Renal cortical epithelial cell (primary cell): Measurements from ENCODE around the gene NR5A2. TPM values are rescaled to one million over a fixed set of nuclear protein-coding genes. Genes with fewer than 3 reads are reported as not detected.
"Not testable (repeated sequence)": the region's sequence is repeated elsewhere in the genome, so short reads cannot be mapped to it uniquely, and the experiment has no call there.

Source experiments
- DNase-seq: peaks from one replicate; pipeline ENCODE4 v3.0.0-alpha.2; 2011; ENCODE audit warnings: low read depth
- total RNA-seq: library from RNA; depleted of rRNA; stranded (reverse); fragments of >200 nt; gene quantifications from 2 replicates; pipeline ENCODE4 v1.2.3, GENCODE V29; 2014

The NR5A2 gene
- total RNA-seq, 1 donor from 2014 or later: 0.05 TPM

DNA sequence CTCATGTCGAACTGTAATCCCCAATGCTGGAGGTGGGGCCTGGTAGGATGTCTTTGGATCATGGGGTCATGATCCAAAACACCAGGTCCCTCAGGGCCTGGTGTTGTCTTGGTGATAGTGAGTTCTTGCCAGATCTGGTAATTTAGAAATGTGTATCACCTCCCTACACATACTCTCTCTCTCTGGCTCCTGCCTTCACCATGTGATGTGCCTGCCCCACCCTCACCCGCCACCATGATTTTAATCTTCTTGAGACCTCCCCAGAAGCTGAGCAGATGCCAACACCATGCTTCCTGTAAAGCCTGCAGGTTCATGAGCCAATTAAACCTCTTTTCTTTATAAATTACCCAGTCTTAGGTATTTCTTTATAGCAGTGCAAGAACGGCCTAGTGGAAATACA, 136.4 kb downstream of the NR5A2 start:
- no peak for DNase-seq

DNA sequence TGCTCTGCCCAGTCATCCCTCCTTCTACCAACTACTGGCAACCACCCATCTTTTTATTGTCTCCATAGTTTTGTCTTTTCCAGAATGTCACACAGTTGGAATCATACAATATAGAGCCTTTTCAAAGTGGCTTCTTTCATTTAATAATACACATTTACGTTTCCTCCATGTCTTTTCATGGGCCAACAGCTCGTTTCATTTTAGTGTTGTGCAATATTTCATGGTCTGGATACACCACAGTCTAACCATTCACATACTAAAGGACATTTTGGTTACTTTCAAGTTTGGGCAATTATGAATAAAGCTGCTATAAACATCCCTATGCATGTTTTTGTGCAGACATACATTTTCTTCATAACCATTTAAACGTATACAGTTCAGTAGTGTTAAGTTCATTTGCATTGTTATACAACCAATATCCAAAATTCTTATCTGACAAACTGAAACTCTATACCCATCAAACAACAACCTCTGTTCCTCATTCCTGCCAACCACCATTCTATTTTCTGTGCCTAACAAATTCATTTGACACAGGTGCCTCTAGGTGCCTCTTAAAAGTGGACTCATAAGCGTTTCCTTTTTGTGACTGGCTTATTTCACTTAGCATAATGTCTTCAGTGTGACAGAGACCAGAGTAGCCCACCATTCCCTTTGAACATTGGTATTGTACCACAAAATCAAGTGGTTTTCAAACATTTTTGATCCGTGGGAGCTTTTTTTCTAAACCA, 138.1 kb downstream of the NR5A2 start:
- no peak for DNase-seq

DNA sequence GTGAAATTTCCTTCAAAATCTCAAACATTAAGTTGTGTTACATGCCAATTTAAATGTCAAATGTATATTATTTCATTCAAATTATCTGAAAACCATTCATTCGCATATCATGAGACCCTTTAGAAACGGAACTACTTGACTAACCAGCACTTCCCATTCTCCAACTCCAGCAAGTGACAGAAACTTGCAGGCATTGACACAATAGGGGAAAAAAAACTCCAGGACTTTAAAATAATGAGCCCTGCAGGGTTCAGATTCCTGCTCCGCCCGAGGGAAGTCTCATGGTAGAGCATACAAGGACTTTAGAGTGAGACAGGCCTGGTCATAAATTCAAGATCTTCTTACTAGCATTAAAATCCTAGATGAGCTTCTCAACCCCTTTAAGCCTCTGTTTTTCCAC, 138.9 kb downstream of the NR5A2 start:
- no peak for DNase-seq

DNA sequence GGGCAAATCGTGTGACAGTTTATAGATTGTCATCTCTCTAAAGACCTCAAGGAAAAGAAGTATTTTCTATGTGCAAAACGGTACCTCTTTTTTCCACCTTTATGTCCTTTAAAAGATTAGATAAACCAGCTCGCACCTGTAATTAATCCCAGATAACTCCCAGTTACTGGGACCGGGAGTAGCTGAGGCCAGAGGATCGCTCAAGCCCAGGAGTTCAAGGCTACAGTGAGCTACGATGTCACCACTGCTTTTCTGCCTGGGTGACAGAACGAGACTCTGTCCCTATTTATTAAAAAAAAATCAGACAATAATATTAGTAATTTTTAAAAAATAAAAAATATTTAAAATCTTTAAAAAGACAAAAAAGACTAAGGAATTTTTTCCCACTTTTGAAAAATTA, 141.4 kb downstream of the NR5A2 start:
- no peak for DNase-seq

DNA sequence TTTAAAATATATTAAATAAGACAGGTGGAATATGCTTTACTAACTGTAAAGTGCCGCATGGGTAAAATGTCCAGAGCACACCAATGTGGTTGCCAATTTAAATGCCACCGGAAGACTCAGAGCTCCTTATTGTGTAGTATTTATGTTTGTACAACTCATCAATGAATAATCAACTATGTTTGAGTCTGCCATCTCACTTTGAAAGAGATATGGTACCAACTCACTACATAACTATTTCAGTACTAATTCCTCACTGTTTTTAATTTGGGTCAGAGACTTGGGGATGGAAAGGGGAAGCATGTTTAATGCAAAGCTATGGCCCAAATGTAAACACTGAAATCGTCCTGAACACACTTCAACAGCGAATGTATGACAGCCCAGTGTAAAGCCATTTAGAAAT, 144.8 kb downstream of the NR5A2 start:
- DNase-seq: no peak

DNA sequence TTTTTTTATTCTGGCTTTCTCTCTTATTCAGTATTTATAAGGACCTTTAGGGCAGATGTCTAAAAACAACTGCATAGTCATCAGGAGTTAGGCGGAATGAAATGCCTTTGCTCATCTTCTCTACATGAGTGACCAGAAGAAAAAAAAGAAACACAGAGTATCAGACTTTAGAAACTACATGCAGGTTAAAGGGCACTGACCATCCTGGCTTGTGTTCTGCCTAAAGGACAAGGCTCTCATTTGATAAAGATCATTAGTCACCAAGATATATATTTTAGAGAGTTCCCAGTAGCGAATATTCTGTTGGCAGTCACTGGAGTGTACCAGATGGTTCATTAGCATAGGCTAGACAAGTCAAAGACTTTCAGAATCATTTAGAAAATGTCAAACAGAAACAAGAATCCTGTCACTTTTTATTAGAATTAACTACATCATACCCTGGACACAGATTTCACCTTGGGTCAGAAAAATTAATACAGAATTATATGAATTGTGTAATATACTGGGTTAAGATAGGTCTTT, 145.6 kb downstream of the NR5A2 start:
- no peak for DNase-seq

DNA sequence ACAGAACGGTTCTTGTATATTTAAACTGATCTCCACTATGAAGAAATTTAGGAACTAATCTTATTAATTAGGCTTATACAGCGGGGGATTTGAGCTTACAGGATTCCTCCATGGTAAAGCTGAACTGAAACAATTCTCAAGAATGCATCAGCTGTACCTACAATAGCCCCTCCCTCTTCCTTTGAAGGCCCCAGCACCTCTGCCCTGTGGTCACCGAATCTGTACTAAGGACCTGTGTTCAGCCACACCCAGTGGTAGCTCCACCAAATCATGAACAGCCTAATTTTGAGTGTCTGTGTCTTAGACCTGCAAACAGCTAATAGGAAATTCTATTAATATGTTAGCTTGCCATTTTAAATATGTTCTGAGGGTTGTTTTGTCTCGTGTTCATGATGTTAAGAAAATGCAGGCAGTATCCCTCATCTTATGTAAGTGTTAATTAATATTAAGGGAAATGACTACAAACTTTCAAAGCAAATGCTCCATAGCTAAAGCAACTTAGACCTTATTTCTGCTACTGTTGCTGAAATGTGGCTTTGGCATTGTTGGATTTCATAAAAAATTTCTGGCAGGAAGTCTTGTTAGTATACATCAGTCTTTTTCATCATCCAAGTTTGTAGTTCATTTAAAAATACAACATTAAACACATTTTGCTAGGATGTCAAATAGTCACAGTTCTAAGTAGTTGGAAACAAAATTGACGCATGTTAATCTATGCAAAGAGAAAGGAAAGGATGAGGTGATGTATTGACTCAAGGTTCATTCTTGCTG, 147.2 kb downstream of the NR5A2 start:
- no peak for DNase-seq

DNA sequence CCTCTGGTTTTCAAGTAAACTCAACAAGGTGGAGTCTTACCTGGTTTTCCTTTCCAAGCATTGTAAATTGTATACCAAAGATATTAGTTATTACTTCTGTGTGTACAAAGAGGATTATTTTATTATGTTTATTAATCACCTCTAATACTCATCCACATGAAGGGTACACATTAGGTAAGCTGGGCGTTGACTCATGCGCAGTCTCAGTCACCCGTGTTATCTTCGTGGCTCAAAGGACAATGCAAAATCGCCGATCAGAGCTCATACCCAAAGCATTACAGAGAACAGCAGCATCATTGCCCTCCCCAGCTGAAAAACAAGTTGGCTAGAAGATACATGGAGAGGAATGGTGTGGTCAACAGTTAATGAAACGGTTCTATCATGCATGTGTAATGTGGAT, 148.7 kb downstream of the NR5A2 start:
- DNase-seq: no peak

DNA sequence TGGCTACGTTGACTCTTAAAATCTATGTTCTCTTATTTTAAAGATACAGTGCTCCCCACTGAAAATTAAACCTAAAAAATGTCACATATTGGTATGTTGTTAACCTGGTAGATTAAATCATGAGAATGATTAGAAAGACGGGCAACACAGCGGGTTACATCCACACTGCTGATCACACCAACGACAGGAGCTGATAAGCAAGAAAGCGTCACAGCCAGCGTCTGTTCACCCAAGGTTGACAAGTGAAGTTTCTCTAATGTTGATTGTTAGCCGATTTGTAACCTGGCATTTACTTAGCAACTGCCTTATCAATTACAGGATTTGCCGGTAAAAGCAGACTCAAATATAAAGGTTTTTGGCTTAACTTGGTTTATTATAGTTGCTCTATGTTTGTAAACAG, 149.3 kb downstream of the NR5A2 start:
- no peak for DNase-seq

DNA sequence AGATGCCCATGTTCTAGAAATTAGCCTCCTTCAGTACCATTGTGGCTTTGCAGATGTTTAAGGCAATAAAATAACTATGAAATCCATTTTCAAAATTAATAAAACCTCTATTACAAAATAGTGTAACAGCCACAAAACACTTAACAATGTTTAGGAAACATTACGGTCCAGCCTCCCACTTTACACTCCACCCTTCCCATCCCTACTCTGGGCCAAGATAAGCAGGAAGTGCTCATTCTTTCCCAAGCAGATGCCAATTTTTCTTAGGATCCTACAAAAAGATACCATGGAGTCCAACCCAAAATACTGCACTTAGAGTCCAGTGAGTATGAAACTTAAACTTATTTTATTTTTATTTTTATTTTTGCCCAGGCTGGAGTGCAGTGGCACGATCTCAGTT, 150.8 kb downstream of the NR5A2 start:
- DNase-seq: no peak

DNA sequence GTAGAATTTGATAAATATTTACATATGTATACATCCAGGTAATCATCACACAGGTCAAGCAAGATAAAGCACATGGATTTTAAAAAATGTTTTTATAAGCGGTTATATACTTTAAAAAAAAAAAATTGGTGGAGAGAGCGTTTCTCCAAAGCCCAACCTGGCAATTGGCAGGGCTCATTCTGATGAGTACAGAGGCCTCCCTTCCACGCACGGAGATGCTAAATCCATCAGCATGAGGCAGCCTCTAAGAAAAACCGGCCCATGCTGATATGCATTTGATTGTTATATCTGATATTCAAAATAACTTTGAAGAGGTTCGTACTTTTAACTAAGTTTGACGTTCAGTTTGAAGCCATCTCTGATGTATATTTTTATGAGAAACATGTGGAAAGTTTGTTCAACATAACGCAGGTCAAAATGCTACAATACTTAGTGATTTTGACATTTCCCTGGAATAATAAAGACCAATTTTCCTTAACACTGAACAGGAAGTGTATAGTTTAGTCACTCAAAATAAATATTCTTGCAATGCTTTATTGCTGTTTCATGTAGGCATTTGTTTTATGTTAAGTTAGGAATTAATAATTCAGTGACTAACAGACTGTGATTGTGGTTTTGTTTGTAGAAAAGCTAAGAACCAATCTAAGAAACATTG, 151.7 kb downstream of the NR5A2 start:
- peak; percentile 85 for DNase-seq

DNA sequence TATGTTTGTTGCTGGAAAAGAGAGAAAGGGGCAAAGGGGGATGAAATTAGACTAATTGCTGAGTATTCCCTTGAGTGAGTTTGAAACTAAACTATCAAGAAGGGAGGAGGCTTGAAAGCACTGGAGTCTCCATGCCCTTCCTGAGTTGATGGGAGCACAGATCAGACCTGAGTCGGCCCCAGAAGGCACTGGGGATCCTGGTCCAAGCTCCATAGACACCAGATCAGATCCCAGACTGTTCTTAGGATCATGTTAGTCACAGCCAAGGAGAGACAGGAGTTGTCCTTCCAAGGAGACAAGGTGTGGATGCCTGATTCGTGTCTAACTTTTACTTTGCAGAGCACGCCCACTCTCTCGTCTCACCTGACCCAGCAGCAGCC, 152.3 kb downstream of the NR5A2 start:
- DNase-seq: no peak

DNA sequence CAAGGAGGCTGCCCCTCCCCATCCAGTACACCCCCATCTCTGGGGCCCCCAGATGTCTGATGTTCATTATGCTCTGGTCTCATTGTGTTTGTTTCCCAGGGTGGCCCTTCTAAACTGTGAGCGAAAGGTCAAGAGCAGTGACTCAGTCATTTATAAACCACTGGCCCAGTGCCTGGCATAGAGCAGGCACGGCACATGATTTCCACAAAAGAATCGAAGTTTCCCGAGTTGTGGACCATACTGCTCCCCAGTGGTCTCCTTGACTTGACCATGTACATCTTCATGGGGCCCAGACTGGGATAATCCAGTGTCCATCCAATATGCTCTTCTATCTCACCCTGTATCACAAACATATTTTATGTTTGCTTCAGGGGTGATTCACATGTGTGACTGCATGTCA, 153.3 kb downstream of the NR5A2 start:
- peak; percentile 66 for DNase-seq

DNA sequence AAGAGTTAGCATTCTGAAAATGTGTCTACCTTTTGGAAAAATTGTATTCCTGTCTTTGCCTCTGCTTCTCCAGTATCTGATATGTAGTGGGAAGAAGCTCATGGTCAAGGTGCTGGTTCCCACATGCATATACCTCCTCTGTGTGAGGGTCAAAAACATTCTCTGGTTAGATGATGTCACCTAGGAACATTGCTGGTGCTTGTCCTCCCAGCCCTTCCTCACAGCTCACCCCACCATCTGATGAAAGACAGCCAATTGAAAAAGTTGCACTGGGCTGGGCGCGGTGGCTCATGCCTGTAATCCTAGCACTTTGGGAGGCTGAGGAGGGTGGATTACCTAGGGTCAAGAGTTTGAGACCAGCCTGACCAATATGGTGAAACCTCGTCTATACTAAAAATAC, 154.4 kb downstream of the NR5A2 start:
- no peak for DNase-seq

DNA sequence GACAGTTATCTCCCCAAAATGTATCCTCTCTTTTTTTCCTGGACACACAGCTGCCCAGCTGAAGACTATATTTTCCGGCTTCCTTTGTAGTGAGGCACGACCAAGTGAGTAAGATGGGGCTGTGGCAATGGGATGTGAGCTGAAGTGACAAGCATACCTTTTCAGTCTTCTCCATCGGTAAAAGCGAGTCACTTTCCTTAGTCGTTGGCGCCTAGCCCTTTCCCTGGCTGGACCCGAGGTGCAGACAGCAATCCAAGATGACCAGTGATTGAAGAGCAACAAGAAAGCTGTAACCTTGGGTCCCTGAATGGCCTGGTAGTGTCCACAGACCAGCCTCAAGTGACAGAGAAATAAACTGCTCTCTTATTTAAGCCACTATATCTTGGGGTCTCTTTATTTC, 155.2 kb downstream of the NR5A2 start:
- no peak for DNase-seq

DNA sequence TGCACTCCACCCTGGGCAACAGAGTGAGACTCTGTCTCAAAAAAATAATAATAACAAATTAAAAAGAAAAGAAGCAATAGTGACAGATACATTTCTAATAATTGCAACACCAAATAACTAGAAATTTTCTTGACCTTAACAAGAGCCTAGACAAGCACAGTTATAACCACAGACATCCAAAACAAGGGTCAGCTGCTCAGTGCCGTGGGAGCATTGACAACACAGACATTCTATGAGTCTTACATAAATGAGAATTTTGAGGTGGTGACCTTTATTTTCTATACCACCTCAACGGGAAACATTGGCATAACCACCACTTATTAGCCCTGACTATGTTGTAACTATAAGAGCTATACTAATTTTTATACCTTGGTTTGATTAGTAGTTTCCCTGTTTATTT, 156.1 kb downstream of the NR5A2 start:
- DNase-seq: no peak

DNA sequence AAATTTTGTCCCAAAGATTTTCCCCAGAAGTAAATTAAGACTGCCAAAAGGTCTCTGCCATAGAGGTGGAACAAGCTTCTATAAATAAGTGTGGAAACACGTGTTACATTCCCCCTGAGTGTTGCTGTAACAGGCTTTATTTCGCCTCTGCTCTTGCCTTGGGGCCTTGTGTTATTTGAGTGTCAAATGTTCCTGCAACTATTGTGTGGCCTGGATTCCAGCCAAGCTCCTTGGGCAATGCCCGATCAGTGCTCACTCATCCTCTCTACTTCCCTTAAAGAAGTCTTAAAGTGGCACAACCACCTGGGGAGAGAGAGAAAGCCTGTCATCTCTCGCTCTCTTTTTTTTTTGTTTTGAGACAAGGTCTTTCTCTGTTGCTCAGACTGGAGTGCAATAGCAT, 156.7 kb downstream of the NR5A2 start:
- peak; percentile 98 for DNase-seq

DNA sequence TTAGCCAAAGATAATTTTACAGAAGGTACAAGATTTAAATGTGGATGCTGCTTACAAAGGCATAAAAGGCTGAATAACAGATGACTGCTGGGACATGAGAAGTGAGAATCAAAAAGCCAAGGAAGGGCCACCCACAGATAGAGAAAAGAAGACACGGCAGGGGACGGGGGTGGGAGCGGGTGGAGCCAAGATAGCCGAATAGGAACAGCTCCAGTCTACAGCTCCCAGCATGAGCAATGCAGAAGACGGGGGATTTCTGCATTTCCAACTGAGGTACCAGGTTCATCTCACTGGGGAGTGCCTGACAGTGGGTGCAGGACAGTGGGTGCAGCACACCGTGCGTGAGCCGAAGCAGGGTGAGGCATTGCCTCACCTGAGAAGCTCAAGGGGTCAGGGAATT, 157.7 kb downstream of the NR5A2 start:
- not testable (repeated sequence) for DNase-seq

DNA sequence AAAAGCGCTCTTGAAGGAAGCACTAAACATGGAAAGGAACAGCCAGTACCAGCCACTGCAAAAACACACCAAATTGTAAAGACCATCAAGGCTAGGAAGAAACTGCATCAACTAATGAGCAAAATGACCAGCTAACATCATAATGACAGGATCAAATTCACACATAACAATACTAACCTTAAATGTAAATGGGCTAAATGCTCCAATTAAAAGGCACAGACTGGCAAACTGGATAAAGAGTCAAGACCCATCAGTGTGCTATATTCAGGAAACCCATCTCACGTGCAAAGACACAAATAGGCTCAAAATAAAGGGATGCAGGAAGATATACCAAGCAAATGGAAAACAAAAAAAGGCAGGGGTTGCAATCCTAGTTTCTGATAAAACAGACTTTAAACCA, 159.8 kb downstream of the NR5A2 start:
- not testable (repeated sequence) for DNase-seq

DNA sequence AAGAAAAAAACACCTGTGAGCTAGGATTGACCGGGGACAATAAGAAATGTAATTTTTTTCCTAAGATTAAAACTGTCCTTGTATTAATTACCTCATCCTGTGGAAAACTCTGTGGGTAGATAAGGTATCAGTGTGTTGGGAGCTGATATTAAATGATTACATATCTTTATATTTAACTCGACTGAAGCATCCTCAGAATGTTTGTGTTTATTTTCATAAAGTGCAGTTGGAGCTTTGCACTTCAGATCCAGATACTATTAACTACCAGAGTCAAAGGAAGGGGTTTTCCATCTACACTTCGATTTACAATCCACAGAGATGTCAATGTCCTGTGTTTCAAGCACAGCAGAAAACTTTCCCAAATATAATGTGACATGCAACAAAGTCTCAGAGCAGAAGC, 164.5 kb downstream of the NR5A2 start:
- DNase-seq: no peak

DNA sequence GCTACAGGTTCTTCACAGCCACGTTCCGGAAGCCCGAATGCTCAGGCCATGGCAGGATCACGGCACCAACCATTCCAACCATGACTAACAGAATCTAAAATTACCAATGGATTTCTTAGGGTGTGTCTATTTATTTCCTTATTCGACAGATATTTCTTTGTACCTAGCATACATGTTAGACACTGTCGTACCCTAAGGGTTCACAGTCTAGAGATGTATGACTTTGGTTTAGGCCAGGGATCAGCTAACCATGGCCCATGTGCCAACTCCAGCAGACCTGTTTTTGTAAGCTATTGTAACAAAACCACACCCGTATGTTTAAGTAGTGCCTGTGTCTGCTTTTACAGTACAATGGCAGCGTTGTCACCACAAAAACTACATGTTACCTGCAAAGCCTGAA, 167.0 kb downstream of the NR5A2 start:
- no peak for DNase-seq

DNA sequence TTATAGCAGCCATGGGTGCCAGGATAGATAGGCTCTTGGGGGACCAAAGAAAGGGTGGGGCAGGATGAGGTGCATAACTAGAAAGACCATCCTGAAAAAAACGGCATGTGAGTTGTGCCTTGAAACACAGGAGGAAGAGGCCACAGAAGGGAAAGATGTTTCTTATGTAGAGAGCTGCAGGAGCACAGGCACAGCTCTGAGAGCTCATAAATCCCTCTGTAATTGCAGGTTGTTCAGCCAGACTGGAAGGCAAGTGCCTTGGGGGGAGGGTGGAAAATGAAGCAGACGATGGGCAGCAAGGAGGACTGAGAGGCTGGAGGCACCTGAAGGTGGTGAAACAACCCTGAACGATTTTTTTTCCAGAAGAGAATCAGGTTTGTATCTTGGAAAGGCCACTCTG, 170.7 kb downstream of the NR5A2 start:
- DNase-seq: no peak
